Mucosa of descending colon (tissue), 3 donors: ENCODE data around the gene FAM81A. TPM values are rescaled to one million over a fixed set of nuclear protein-coding genes. Genes with fewer than 3 reads are reported as not detected.

ENCODE experiments used
- ATAC-seq: fragments of 200-7000 bp; cut with Tn5 transposase; one replicate; pipeline ENCODE4 v1.9.1; 2020; ENCODE audit warnings: mild to moderate bottlenecking, moderate library complexity
- DNase-seq, 3 donors: peaks; one replicate each; pipeline ENCODE4 v3.0.0-alpha.2; 2020
- H3K36me3 ChIP-seq: fragments of 200-600 bp; one replicate; pipeline ENCODE4 v1.8.0; 2021; ENCODE audit warnings: low read depth, mild to moderate bottlenecking
- H3K4me1 ChIP-seq: fragments of 200-600 bp; one replicate; pipeline ENCODE4 v1.8.0; 2021; ENCODE audit warnings: low read depth, mild to moderate bottlenecking
- H3K4me3 ChIP-seq: fragments of 200-600 bp; one replicate; pipeline ENCODE4 v1.8.0; 2021; ENCODE audit warnings: mild to moderate bottlenecking
- H3K9me3 ChIP-seq: fragments of 200-600 bp; one replicate; pipeline ENCODE4 v1.8.0; 2021; ENCODE audit warnings: mild to moderate bottlenecking
- CTCF ChIP-seq: fragments of 200-600 bp; IDR thresholded peaks from one replicate; pipeline ENCODE4 v1.8.0; 2022; ENCODE audit warnings: antibody characterized with exemption, mild to moderate bottlenecking
- intact Hi-C, 2 donors: fragments of 100-400 bp; cut with DNase I in 1 of 2; cut with micrococcal nuclease in 1 of 2; formaldehyde crosslinking; loops; one replicate each; pipeline versions ENCODE4 v1.11.0 to v1.11.1; 2022; cut with DNase I, micrococcal nuclease
- total RNA-seq, 3 donors: library from RNA; stranded (reverse); fragmentation: NEBNext Ultra II Directional in 2 of 3; extraction: Animal tissue kit (Norgen Biotek cat#: 25700) in 2 of 3; gene quantifications; one replicate each; pipeline versions ENCODE4 v1.2.1 to v1.2.4, GENCODE V29; 2021 to 2023
- donor health status: DM: no; HTN: no; CAD: no; lungs with moderate emphysema.
- donor health status: DM: no; HTN: no; CAD: no.
- donor health status: DM: no; HTN: yes; CAD: no.

FAM81A gene
- total RNA-seq, 3 donors from 2014 or later = 4.1 to 10.3 (median 9.7) TPM

- peaks cover 9% of the 10 kb centered on the region for H3K4me1 ChIP-seq
- no peak for TF ChIP-seq CTCF
- H3K4me3 ChIP-seq = no peak overlapping the region
- ATAC-seq (no peak), DNase-seq (no peak)
- H3K36me3 ChIP-seq = no peaks in the 10 kb centered on the region
- no peaks in the 10 kb centered on the region for H3K9me3 ChIP-seq
- intact Hi-C loops = loop anchor here in 1 of 2 donors (10.0 kb wide), 1 partner anchor 76 kb away; the partner anchor contains the start of gene GCNT3
Observed at GRCh38 chr15:59538494-59538893, 100.5 kb downstream of the FAM81A start.

GRCh38 chr15:59539799-59540198 is 101.8 kb downstream of the FAM81A start:
- intact Hi-C loops = loop anchor here in 1 of 2 donors (10.0 kb wide), 1 partner anchor 75 kb away; the partner anchor contains the start of gene GCNT3
- no peak for TF ChIP-seq CTCF
- Histone ChIP-seq H3K4me3 (no peak overlapping the region), H3K9me3 (no peaks in the 10 kb centered on the region), H3K36me3 (no peaks in the 10 kb centered on the region), H3K4me1 (peaks cover 9% of the 10 kb centered on the region)
- ATAC-seq = peak; percentile 59
- DNase-seq = peak in 1 of 3 donors; percentile 45

- intact Hi-C loops = no loop called here
- TF ChIP-seq CTCF = no peak
- Histone ChIP-seq H3K36me3 (no peaks in the 10 kb centered on the region), H3K4me3 (no peak overlapping the region), H3K9me3 (no peaks in the 10 kb centered on the region), H3K4me1 (peaks cover 9% of the 10 kb centered on the region)
- DNase-seq = peak in 1 of 3 donors; percentile 23
- ATAC-seq = peak; percentile 46
Observed at GRCh38 chr15:59540654-59541053, 102.7 kb downstream of the FAM81A start.

- DNase-seq = no peak
- TF ChIP-seq CTCF = no peak
- peaks cover 5% of the 10 kb centered on the region for H3K4me1 ChIP-seq
- intact Hi-C loops = no loop called here
- ATAC-seq = no peak
- H3K4me3 ChIP-seq = no peak overlapping the region
- no peaks in the 10 kb centered on the region for H3K36me3 ChIP-seq
- no peaks in the 10 kb centered on the region for H3K9me3 ChIP-seq
Observed at GRCh38 chr15:59541750-59542149, 103.8 kb downstream of the FAM81A start.

- no peak for TF ChIP-seq CTCF
- Histone ChIP-seq H3K36me3 (no peaks in the 10 kb centered on the region), H3K9me3 (no peaks in the 10 kb centered on the region), H3K4me1 (peaks cover 2% of the 10 kb centered on the region), H3K4me3 (no peak overlapping the region)
- ATAC-seq (peak; percentile 74), DNase-seq (peak in 1 of 3 donors; percentile 41)
- intact Hi-C loops = no loop called here
Observed at GRCh38 chr15:59543721-59544547, 105.9 kb downstream of the FAM81A start.
